WTC11 (cell line): ENCODE results near the gene TMPRSS13.

Experiments used
- CTCF ChIP-seq: fragments of 200-600 bp; IDR thresholded peaks from 2 replicates; pipeline ENCODE4 v1.8.0; 2022; ENCODE audit warnings: antibody characterized with exemption
- FOXJ3 ChIP-seq: sonication (generic); formaldehyde crosslinking; IDR thresholded peaks from 2 replicates; pipeline ENCODE4 v1.9.0; 2021; ENCODE audit warnings: missing genetic modification reagents, mild to moderate bottlenecking, borderline replicate concordance
- GRHL2 ChIP-seq: fragments of 250-450 bp; sonication (Bioruptor Pico); IDR thresholded peaks from 2 replicates; pipeline ENCODE4 v1.8.0; 2022; ENCODE audit warnings: mild to moderate bottlenecking, moderate library complexity; ENCODE audit not compliant: insufficient replicate concordance, severe bottlenecking

- TF ChIP-seq CTCF (no peak), GRHL2 (CRISPR knock-in tag) (no peak), FOXJ3 (CRISPR knock-in tag) (no peak)
Observed at GRCh38 chr11:117868088-117868487, 61.1 kb downstream of the TMPRSS13 start.
